IMR-90 (cell line): ENCODE measurements around the gene RAB40A. TPM values are rescaled to one million over a fixed set of nuclear protein-coding genes. Genes with fewer than 3 reads are reported as not detected.

ENCODE experiments used
- ATAC-seq: fragments of 200-7000 bp; cut with Tn5 transposase; 2 replicates; pipeline ENCODE4 v1.9.1; 2020; ENCODE audit warnings: low read depth, mild to moderate bottlenecking, moderate library complexity
- BruUV-seq: library from RNA; stranded (reverse); fragments of 400-500 nt; replicated peaks from 2 replicates; lab custom pipeline; 2021; lab: Mats Ljungman, UMichigan
- CTCF ChIA-PET: fragments of 300-600 bp; formaldehyde crosslinking; extraction: SDS; loops from one replicate; lab custom pipeline; 2021; ENCODE audit warnings: antibody characterized with exemption; lab: Yijun Ruan, JAX
- POLR2A ChIA-PET: fragments of 300-600 bp; sonication (Branson Sonifier 250); formaldehyde crosslinking; loops from one replicate; lab custom pipeline; 2022; ENCODE audit warnings: antibody characterized with exemption; ENCODE audit not compliant: unreplicated experiment; lab: Charles Lee
- DNase-seq: peaks from one replicate; pipeline ENCODE4 v3.0.0; 2013
- H2AFZ ChIP-seq: replicated peaks from 2 replicates; pipeline ENCODE3; 2013; ENCODE audit warnings: low read length, mild to moderate bottlenecking; ENCODE audit not compliant: poor library complexity
- H2AK5ac ChIP-seq: 2 replicates; pipeline ENCODE4 v1.6.1; 2013; ENCODE audit warnings: low read depth, low read length, inconsistent platforms
- H2AK9ac ChIP-seq: replicated peaks from 2 replicates; pipeline ENCODE3; 2013; ENCODE audit warnings: mild to moderate bottlenecking, low read depth, low read length, moderate library complexity; ENCODE audit not compliant: poor library complexity
- H2BK120ac ChIP-seq: 2 replicates; pipeline ENCODE4 v1.6.1; 2013; ENCODE audit warnings: low read depth, low read length, inconsistent platforms
- H2BK15ac ChIP-seq: 3 replicates; pipeline ENCODE4 v1.6.1; 2013; ENCODE audit warnings: low read depth, low read length, inconsistent platforms
- H2BK20ac ChIP-seq: 2 replicates; pipeline ENCODE4 v1.6.1; 2013; ENCODE audit warnings: low read depth, mild to moderate bottlenecking, inconsistent platforms, low read length, moderate library complexity
- H2BK5ac ChIP-seq: 2 replicates; pipeline ENCODE4 v1.6.1; 2013; ENCODE audit warnings: mild to moderate bottlenecking, low read depth, low read length, inconsistent platforms; ENCODE audit not compliant: poor library complexity, severe bottlenecking
- H3K14ac ChIP-seq: replicated peaks from 2 replicates; pipeline ENCODE4 v1.6.1; 2013; ENCODE audit warnings: low read depth, low read length, inconsistent platforms
- H3K18ac ChIP-seq: 2 replicates; pipeline ENCODE4 v1.6.1; 2013; ENCODE audit warnings: low read depth, low read length, control low read depth
- H3K23ac ChIP-seq: 2 replicates; pipeline ENCODE4 v1.6.1; 2013; ENCODE audit warnings: low read depth, low read length, inconsistent platforms
- H3K27ac ChIP-seq: 2 replicates; pipeline ENCODE4 v1.5.1; 2013; ENCODE audit warnings: mild to moderate bottlenecking, control low read depth, low read length; ENCODE audit not compliant: insufficient read depth
- H3K27me3 ChIP-seq: 2 replicates; pipeline ENCODE4 v1.6.1; 2013; ENCODE audit warnings: low read length; ENCODE audit not compliant: control insufficient read depth, insufficient read depth
- H3K36me3 ChIP-seq: 2 replicates; pipeline ENCODE4 v1.6.1; 2013; ENCODE audit warnings: low read length, mixed read lengths; ENCODE audit not compliant: control insufficient read depth, insufficient read depth
- H3K4ac ChIP-seq: 2 replicates; pipeline ENCODE4 v1.6.1; 2013; ENCODE audit warnings: low read depth, low read length, inconsistent platforms
- H3K4me1 ChIP-seq: 2 replicates; pipeline ENCODE4 v1.6.1; 2013; ENCODE audit warnings: low read length, mixed read lengths; ENCODE audit not compliant: control insufficient read depth, insufficient read depth
- H3K4me2 ChIP-seq: 2 replicates; pipeline ENCODE4 v1.6.1; 2013; ENCODE audit warnings: low read depth, mild to moderate bottlenecking, control low read depth, low read length, moderate library complexity
- H3K4me3 ChIP-seq: 2 replicates; pipeline ENCODE4 v1.5.1; 2013; ENCODE audit warnings: low read depth, mild to moderate bottlenecking, control low read depth, low read length, moderate library complexity; ENCODE audit not compliant: insufficient read depth
- H3K56ac ChIP-seq: 2 replicates; pipeline ENCODE4 v1.6.1; 2013; ENCODE audit warnings: low read length, inconsistent platforms; ENCODE audit not compliant: insufficient read depth; ENCODE audit errors: extremely low read depth
- H3K79me1 ChIP-seq, 2 experiments: 2 replicates each; pipeline ENCODE4 v1.6.1; 2013; ENCODE audit warnings: low read length in 2 of 2, inconsistent platforms in 1 of 2, low read depth in 1 of 2
- H3K9ac ChIP-seq: 2 replicates; pipeline ENCODE4 v1.6.1; 2013; ENCODE audit warnings: low read depth, low read length, control low read depth
- H3K9me1 ChIP-seq: 2 replicates; pipeline ENCODE4 v1.6.1; 2013; ENCODE audit warnings: low read length, inconsistent platforms; ENCODE audit not compliant: insufficient read depth
- H3K9me3 ChIP-seq: 2 replicates; pipeline ENCODE4 v1.6.1; 2013; ENCODE audit warnings: low read length; ENCODE audit not compliant: control insufficient read depth, insufficient read depth
- H4K20me1 ChIP-seq: 2 replicates; pipeline ENCODE4 v1.6.1; 2013; ENCODE audit warnings: low read length, inconsistent platforms; ENCODE audit not compliant: insufficient read depth
- H4K5ac ChIP-seq: 2 replicates; pipeline ENCODE4 v1.6.1; 2013; ENCODE audit warnings: mild to moderate bottlenecking, low read depth, low read length, control low read depth
- H4K8ac ChIP-seq, 2 experiments: 2 replicates each; pipeline ENCODE4 v1.6.1; 2013; ENCODE audit warnings: low read depth in 2 of 2, low read length in 2 of 2, control low read depth in 1 of 2, inconsistent platforms in 1 of 2
- H4K91ac ChIP-seq: 2 replicates; pipeline ENCODE4 v1.6.1; 2013; ENCODE audit warnings: low read depth, low read length, inconsistent platforms; ENCODE audit not compliant: insufficient read depth
- CEBPB ChIP-seq: IDR thresholded peaks from 2 replicates; pipeline ENCODE4 v1.6.1; 2012; ENCODE audit warnings: low read depth, low read length, improper control_type of control experiment
- CHD1 ChIP-seq: IDR thresholded peaks from 2 replicates; pipeline ENCODE4 v1.6.1; 2012; ENCODE audit warnings: low read depth, low read length, improper control_type of control experiment
- MAFK ChIP-seq: IDR thresholded peaks from 2 replicates; pipeline ENCODE4 v1.6.1; 2012; ENCODE audit warnings: low read depth, low read length, improper control_type of control experiment
- MXI1 ChIP-seq: IDR thresholded peaks from 2 replicates; pipeline ENCODE4 v1.6.1; 2012; ENCODE audit warnings: low read depth, mild to moderate bottlenecking, low read length, moderate library complexity, borderline replicate concordance
- RAD21 ChIP-seq: IDR thresholded peaks from 2 replicates; pipeline ENCODE4 v1.6.1; 2012; ENCODE audit warnings: low read length, improper control_type of control experiment
- WGBS, 2 experiments: methylation state at CpG; one replicate each; pipeline versions ENCODE4 v1.1.5 to v1.1.7; 2013; ENCODE audit warnings: missing lambda C conversion rate in 2 of 2; ENCODE audit not compliant: insufficient read length in 1 of 2; ENCODE audit errors: extremely low coverage in 2 of 2; 5-methylcytosine and 5-hydroxymethylcytosine counted together
- dilution Hi-C: fragments of 300-500 bp; cut with HindIII; formaldehyde crosslinking; loops from one replicate; pipeline ENCODE4 v1.14.3; 2018; ENCODE audit warnings: low sequenced_read_pairs; ENCODE audit not compliant: unreplicated experiment
- in situ Hi-C: fragments of 300-500 bp; cut with MboI; formaldehyde crosslinking; loops from 3 replicates; pipeline ENCODE4 v1.14.3; 2019; ENCODE audit warnings: low sequenced_read_pairs, inconsistent platforms, mixed read lengths
- intact Hi-C: fragments of 100-400 bp; cut with micrococcal nuclease; formaldehyde crosslinking; loops from 2 replicates; pipeline ENCODE4 v1.10.0; 2022
- polyA plus RNA-seq, 3 experiments: library from polyadenylated mRNA; depleted of rRNA; stranded (reverse); fragments of >200 nt; gene quantifications; 2 replicates each; pipeline ENCODE4 v1.2.3, GENCODE V29; 2012; ENCODE audit warnings: low replicate concordance in 1 of 3
- total RNA-seq: library from RNA; depleted of rRNA; stranded (reverse); fragments of >200 nt; gene quantifications from 2 replicates; pipeline ENCODE4 v1.2.3, GENCODE V29; 2012
- TF ChIP-seq, protein P1 (sequence below): fragments of 150-350 bp; IDR thresholded peaks from 2 replicates; pipeline ENCODE4 v1.6.1; 2016; ENCODE audit warnings: low read depth, mild to moderate bottlenecking, low read length, moderate library complexity, borderline replicate concordance
- TF ChIP-seq, protein P2 (sequence below): fragments of 150-350 bp; IDR thresholded peaks from 2 replicates; pipeline ENCODE4 v1.6.1; 2017; ENCODE audit warnings: mild to moderate bottlenecking, antibody characterized with exemption, low read length, low read depth
- TF ChIP-seq, protein P3 (sequence below): conservative IDR thresholded peaks from 2 replicates; pipeline ENCODE4 v1.5.1; 2012; ENCODE audit warnings: mild to moderate bottlenecking, low read depth, low read length, improper control_type of control experiment

Gene RAB40A
- total and polyA plus RNA-seq, 2 of the 4 experiments (the other 2 are of a cell fraction), result under 0.01 to 0.26 TPM

DNA sequence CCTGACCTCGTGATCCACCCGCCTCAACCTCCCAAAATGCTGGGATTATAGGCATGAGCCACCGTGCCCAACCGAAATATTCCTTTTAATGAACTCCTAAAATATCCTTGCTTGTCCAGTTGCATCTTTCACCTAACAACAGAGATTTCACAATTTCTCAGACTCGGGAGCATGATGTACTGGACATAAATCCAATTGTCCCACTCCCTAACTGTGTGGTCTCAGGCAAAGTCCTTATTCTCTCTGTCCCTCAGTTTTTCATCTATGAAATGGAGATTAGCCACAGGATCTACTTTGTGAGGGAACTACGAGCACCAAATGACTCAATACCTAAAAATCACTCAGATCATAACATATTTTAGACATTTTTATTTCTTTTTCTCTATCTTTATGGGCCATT lies 9.3 kb downstream of the RAB40A start:
- no peak overlapping the region for H4K91ac ChIP-seq
- intact Hi-C loops (no loop called here), dilution Hi-C loops (no loop called here), in situ Hi-C loops (no loop called here)
- POLR2A ChIA-PET, result no interaction called here
- no peak overlapping the region for H2AFZ ChIP-seq
- no TSS peak for BruUV-seq
- no peaks in the 10 kb centered on the region for H3K9me3 ChIP-seq
- no peak overlapping the region for H2BK15ac ChIP-seq
- H3K27me3 ChIP-seq, result no peaks in the 10 kb centered on the region; the same call in 1 of the 2 replicates
- no peak overlapping the region for H3K4me3 ChIP-seq
- H3K23ac ChIP-seq, result no peak overlapping the region
- ATAC-seq (no peak), DNase-seq (no peak)
- TF ChIP-seq, protein P1, sequence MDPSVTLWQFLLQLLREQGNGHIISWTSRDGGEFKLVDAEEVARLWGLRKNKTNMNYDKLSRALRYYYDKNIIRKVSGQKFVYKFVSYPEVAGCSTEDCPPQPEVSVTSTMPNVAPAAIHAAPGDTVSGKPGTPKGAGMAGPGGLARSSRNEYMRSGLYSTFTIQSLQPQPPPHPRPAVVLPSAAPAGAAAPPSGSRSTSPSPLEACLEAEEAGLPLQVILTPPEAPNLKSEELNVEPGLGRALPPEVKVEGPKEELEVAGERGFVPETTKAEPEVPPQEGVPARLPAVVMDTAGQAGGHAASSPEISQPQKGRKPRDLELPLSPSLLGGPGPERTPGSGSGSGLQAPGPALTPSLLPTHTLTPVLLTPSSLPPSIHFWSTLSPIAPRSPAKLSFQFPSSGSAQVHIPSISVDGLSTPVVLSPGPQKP, result no peak
- TF ChIP-seq, protein P2, sequence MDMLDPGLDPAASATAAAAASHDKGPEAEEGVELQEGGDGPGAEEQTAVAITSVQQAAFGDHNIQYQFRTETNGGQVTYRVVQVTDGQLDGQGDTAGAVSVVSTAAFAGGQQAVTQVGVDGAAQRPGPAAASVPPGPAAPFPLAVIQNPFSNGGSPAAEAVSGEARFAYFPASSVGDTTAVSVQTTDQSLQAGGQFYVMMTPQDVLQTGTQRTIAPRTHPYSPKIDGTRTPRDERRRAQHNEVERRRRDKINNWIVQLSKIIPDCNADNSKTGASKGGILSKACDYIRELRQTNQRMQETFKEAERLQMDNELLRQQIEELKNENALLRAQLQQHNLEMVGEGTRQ, result no peak
- no peak for TF ChIP-seq RAD21
- no peak for TF ChIP-seq CEBPB
- TF ChIP-seq CHD1, result no peak
- TF ChIP-seq MAFK, result no peak
- no peak for TF ChIP-seq MXI1
- TF ChIP-seq, protein P3, sequence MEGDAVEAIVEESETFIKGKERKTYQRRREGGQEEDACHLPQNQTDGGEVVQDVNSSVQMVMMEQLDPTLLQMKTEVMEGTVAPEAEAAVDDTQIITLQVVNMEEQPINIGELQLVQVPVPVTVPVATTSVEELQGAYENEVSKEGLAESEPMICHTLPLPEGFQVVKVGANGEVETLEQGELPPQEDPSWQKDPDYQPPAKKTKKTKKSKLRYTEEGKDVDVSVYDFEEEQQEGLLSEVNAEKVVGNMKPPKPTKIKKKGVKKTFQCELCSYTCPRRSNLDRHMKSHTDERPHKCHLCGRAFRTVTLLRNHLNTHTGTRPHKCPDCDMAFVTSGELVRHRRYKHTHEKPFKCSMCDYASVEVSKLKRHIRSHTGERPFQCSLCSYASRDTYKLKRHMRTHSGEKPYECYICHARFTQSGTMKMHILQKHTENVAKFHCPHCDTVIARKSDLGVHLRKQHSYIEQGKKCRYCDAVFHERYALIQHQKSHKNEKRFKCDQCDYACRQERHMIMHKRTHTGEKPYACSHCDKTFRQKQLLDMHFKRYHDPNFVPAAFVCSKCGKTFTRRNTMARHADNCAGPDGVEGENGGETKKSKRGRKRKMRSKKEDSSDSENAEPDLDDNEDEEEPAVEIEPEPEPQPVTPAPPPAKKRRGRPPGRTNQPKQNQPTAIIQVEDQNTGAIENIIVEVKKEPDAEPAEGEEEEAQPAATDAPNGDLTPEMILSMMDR, result no peak
- no peak overlapping the region for H3K27ac ChIP-seq
- CTCF ChIA-PET, result no interaction called here
- H4K8ac ChIP-seq, result no peak overlapping the region
- no peak overlapping the region for H3K56ac ChIP-seq
- H3K18ac ChIP-seq, result no peak overlapping the region
- H4K20me1 ChIP-seq, result no peaks in the 10 kb centered on the region
- WGBS, 2 experiments, result 68% methylated on average over 4 of the region's 6 CpGs; no CpG with 5 or more reads in 1 of the 2 experiments
- no peak overlapping the region for H2AK9ac ChIP-seq
- no peak overlapping the region for H4K5ac ChIP-seq
- H3K79me1 ChIP-seq, result no peaks in the 10 kb centered on the region
- no peak overlapping the region for H3K4ac ChIP-seq
- H2BK120ac ChIP-seq, result no peak overlapping the region
- H3K9me1 ChIP-seq, result no peaks in the 10 kb centered on the region
- H2AK5ac ChIP-seq, result no peak overlapping the region
- no peak overlapping the region for H3K4me2 ChIP-seq
- H3K9ac ChIP-seq, result no peak overlapping the region
- H2BK20ac ChIP-seq, result no peak overlapping the region
- H3K36me3 ChIP-seq, result no peaks in the 10 kb centered on the region
- no peak overlapping the region for H3K14ac ChIP-seq
- no peaks in the 10 kb centered on the region for H3K4me1 ChIP-seq
- H2BK5ac ChIP-seq, result no peak overlapping the region
